GM12878 (cell line): ENCODE measurements around the gene SPCS2. TPM values are rescaled to one million over a fixed set of nuclear protein-coding genes. Genes with fewer than 3 reads are reported as not detected.

Experiments used
- ATAC-seq: fragments of 200-7000 bp; cut with Tn5 transposase; 3 replicates; pipeline ENCODE4 v1.9.1; 2020; ENCODE audit warnings: mild to moderate bottlenecking, moderate library complexity
- BruUV-seq: library from RNA; stranded (reverse); fragments of 400-500 nt; replicated peaks from 2 replicates; lab custom pipeline; 2021; lab: Mats Ljungman, UMichigan
- CTCF ChIA-PET: fragments of 300-600 bp; sonication (Branson Sonifier 250); formaldehyde crosslinking; extraction: SDS; loops from one replicate; lab custom pipeline; 2021; ENCODE audit warnings: inconsistent platforms; lab: Yijun Ruan, JAX
- POLR2A ChIA-PET: fragments of 350-600 bp; formaldehyde crosslinking; extraction: SDS; loops from one replicate; lab custom pipeline; 2021; ENCODE audit warnings: inconsistent platforms; lab: Charles Lee
- RAD21 ChIA-PET: fragments of 300-600 bp; sonication (Branson Sonifier 250); formaldehyde crosslinking; loops from one replicate; lab custom pipeline; 2023; ENCODE audit warnings: antibody characterized with exemption; ENCODE audit not compliant: unreplicated experiment; lab: Charles Lee
- SMC1A ChIA-PET: fragments of 300-600 bp; sonication (Branson Sonifier 250); formaldehyde crosslinking; loops from one replicate; lab custom pipeline; 2023; ENCODE audit not compliant: unreplicated experiment, uncharacterized antibody; lab: Charles Lee
- DNase-seq: peaks from one replicate; pipeline ENCODE4 v3.0.0-alpha.2; 2011; ENCODE audit warnings: low read depth, low spot score
- FAIRE-seq: peaks from 3 replicates; lab custom pipeline; 2011; peaks lifted over from hg19 to GRCh38; lab: Jason Lieb, UNC
- H2AFZ ChIP-seq: 2 replicates; pipeline ENCODE4 v1.6.0; 2011; ENCODE audit warnings: low read depth, low read length, control low read depth; ENCODE audit not compliant: control insufficient read depth
- H3K27ac ChIP-seq: 2 replicates; pipeline ENCODE4 v1.5.1; 2011; ENCODE audit warnings: control low read depth; ENCODE audit not compliant: control insufficient read depth, insufficient read depth
- H3K27me3 ChIP-seq, 2 experiments: replicated peaks in 1 of 2; 2 replicates each; pipeline versions ENCODE4 v1.6.0 to v1.6.1; 2011; ENCODE audit warnings: low read length in 1 of 2; ENCODE audit not compliant: control insufficient read depth in 2 of 2, insufficient read depth in 2 of 2
- H3K36me3 ChIP-seq, 2 experiments: 2 replicates each; pipeline ENCODE4 v1.5.1; 2011; ENCODE audit warnings: low read length in 1 of 2; ENCODE audit not compliant: control insufficient read depth in 2 of 2, insufficient read depth in 2 of 2
- H3K4me1 ChIP-seq: 2 replicates; pipeline ENCODE4 v1.6.1; 2011; ENCODE audit warnings: mild to moderate bottlenecking, low read length, moderate library complexity, mixed read lengths; ENCODE audit not compliant: control insufficient read depth, insufficient read depth
- H3K4me2 ChIP-seq: 2 replicates; pipeline ENCODE4 v1.6.0; 2011; ENCODE audit warnings: control low read depth; ENCODE audit not compliant: control insufficient read depth, insufficient read depth
- H3K4me3 ChIP-seq: fragments of 200-600 bp; sonication (generic); 2 replicates; pipeline ENCODE4 v1.5.1; 2016
- H3K79me2 ChIP-seq: 2 replicates; pipeline ENCODE4 v1.6.0; 2011; ENCODE audit warnings: low read length; ENCODE audit not compliant: control insufficient read depth, insufficient read depth
- H3K9ac ChIP-seq: 2 replicates; pipeline ENCODE4 v1.8.0; 2011; ENCODE audit warnings: low read length, control low read depth, mixed read lengths; ENCODE audit not compliant: control insufficient read depth, insufficient read depth
- H3K9me3 ChIP-seq: replicated peaks from 3 replicates; pipeline ENCODE4 v1.5.1; 2011; ENCODE audit warnings: mild to moderate bottlenecking, low read length; ENCODE audit not compliant: control insufficient read depth, insufficient read depth
- H4K20me1 ChIP-seq: 2 replicates; pipeline ENCODE4 v1.6.0; 2011; ENCODE audit not compliant: control insufficient read depth, insufficient read depth
- CREB1 ChIP-seq: IDR thresholded peaks from 2 replicates; pipeline ENCODE4 v1.6.1; 2012; ENCODE audit warnings: low read depth, mild to moderate bottlenecking, inconsistent platforms
- EGR1 ChIP-seq, 2 experiments: IDR thresholded peaks; 1 replicate in 1 of 2; 2 replicates in 1 of 2; pipeline ENCODE4 v1.6.1; 2011 to 2012; ENCODE audit warnings: low read depth in 2 of 2, low read length in 2 of 2, borderline replicate concordance in 1 of 2, mild to moderate bottlenecking in 1 of 2, moderate library complexity in 1 of 2
- RUNX3 ChIP-seq: IDR thresholded peaks from 2 replicates; pipeline ENCODE4 v1.6.1; 2012; ENCODE audit warnings: low read length, inconsistent platforms
- ZNF24 ChIP-seq: fragments of 450-650 bp; IDR thresholded peaks from 2 replicates; pipeline ENCODE4 v1.6.1; 2017; ENCODE audit warnings: antibody characterized with exemption, mild to moderate bottlenecking
- WGBS: methylation state at CpG from one replicate; pipeline ENCODE4 v1.1.6; 2016; ENCODE audit warnings: low lambda C conversion rate; ENCODE audit not compliant: insufficient replicate concordance, insufficient coverage; ENCODE audit errors: missing lambda C conversion rate; 5-methylcytosine and 5-hydroxymethylcytosine counted together
- in situ Hi-C: fragments of 300-500 bp; cut with MboI; formaldehyde crosslinking; loops from 9 replicates; pipeline ENCODE4 v1.14.3; 2018; ENCODE audit warnings: mixed read lengths
- intact Hi-C: fragments of 100-400 bp; cut with micrococcal nuclease; formaldehyde crosslinking; loops from one replicate; pipeline ENCODE4 v1.14.2; 2022; ENCODE audit not compliant: unreplicated experiment
- polyA plus RNA-seq, 11 experiments: library from polyadenylated mRNA; depleted of rRNA in 4 of 11; unstranded in 6 of 11; stranded (reverse) in 5 of 11; fragments of >200 nt; fragmentation: Nextera tagmentation in 4 of 11; fragmentation: Illumina TruSeq in 1 of 11; extraction: Ambion mirVana in 4 of 11; extraction: Trizol in 1 of 11; gene quantifications; 1 replicate in 1 of 11; 2 replicates in 10 of 11; pipeline versions ENCODE4 v1.2.1 to v1.2.3, GENCODE V29; 2011 to 2016; ENCODE audit warnings: inconsistent platforms in 2 of 11, missing spikeins in 2 of 11, low read depth in 1 of 11
- total RNA-seq, 4 experiments: library from RNA; depleted of rRNA in 3 of 4; stranded (reverse); fragments of >200 nt in 3 of 4; fragmentation: Illumina TruSeq in 1 of 4; extraction: Trizol in 1 of 4; gene quantifications; 2 replicates each; pipeline versions ENCODE4 v1.2.1 to v1.2.3, GENCODE V29; 2013 to 2021

The SPCS2 gene
- total and polyA plus RNA-seq, 10 of the 15 experiments (the other 5 are each of a cell fraction or from before 2014, with no cell fraction given) = 40.7 to 661 (median 192) TPM

DNA sequence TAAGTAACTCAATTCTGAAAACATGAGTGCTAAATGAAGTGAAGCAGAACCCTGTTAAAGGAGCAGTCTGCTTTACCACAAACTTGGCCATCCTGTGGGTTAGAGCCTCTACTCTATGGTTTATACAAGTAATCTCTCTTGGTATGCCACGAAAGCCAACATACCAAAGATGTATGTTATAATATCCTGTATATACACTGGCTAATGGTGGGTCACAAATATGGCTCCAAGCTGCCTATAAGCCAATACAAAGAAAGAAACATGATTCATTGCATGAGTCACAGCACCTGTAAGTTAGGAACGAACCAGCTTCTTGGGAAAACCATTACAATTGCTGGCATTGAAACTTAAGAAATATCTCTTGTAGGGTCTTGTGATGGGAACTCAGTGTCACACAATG, 16.3 kb upstream of the SPCS2 start:
- H3K4me3 ChIP-seq = no peak overlapping the region
- ChIA-PET POLR2A (no interaction called here), SMC1A (interaction anchor here (0.6 to 2.2 kb wide), 4 partner anchors 33 to 105 kb away, joined by 3 to 8 read pairs (median 4); no protein-coding TSS in a partner anchor), CTCF (interaction anchor here (1.0 to 8.4 kb wide), 10 partner anchors 60 to 338 kb away, joined by 3 to 77 read pairs (median 6); no protein-coding TSS in a partner anchor), RAD21 (interaction anchor here (1.4 kb wide), 2 partner anchors 10 to 81 kb away, joined by 3 read pairs; no protein-coding TSS in a partner anchor)
- BruUV-seq = no TSS peak
- no peak overlapping the region for H3K27ac ChIP-seq
- intact Hi-C loops = no loop called here
- 35% methylated on average over 2 of the region's 2 CpGs for whole genome bisulfite sequencing
- H4K20me1 ChIP-seq = no peaks in the 10 kb centered on the region
- TF ChIP-seq CREB1 (no peak), RUNX3 (0 out of 2 replicates have a peak, but pooled peaks have one; percentile 22)
- H3K27me3 ChIP-seq = no peaks in the 10 kb centered on the region
- no peaks in the 10 kb centered on the region for H3K9me3 ChIP-seq
- ATAC-seq (no peak), DNase-seq (no peak), FAIRE-seq (peak; percentile 18)
- H3K79me2 ChIP-seq = no peaks in the 10 kb centered on the region
- in situ Hi-C loops = loop anchor here (5.0 kb wide), 2 partner anchors 95 to 315 kb away; no protein-coding TSS in a partner anchor
- H3K36me3 ChIP-seq = peaks cover 2% of the 10 kb centered on the region in 2 experiments; a peak in 2 of 4 replicates
- no peak overlapping the region for H3K9ac ChIP-seq
- H3K4me2 ChIP-seq = no peak overlapping the region
- peaks cover 6% of the 10 kb centered on the region; the same call in 1 of the 2 replicates for H3K4me1 ChIP-seq
- H2AFZ ChIP-seq = no peak overlapping the region

DNA sequence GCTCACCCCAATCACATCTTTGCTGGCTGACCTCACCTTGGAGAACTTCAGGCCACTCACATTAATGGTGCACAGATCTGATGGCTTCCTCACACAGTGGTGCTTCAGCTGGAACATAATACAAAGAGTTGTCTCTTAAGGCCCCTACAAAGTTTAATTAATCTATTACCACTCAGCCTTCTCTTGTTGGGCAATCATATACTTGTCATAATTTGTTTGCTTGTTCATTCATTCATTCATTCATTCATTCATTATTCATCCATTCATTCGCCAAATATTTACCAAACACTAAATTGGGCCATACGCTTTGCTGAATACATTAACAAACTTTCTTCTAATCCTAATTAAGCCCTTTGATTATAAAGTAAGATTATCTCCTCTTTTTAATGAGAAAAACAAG, 15.3 kb upstream of the SPCS2 start:
- H4K20me1 ChIP-seq = no peaks in the 10 kb centered on the region
- H3K9me3 ChIP-seq = no peaks in the 10 kb centered on the region
- ChIA-PET RAD21 (no interaction called here), POLR2A (no interaction called here), CTCF (interaction anchor here (0.6 to 2.4 kb wide), 6 partner anchors 8 to 315 kb away, joined by 3 to 7 read pairs (median 4); no protein-coding TSS in a partner anchor), SMC1A (interaction anchor here (0.5 kb wide), 1 partner anchor 131 kb away, joined by 6 read pairs; no protein-coding TSS in a partner anchor)
- no peak overlapping the region for H2AFZ ChIP-seq
- in situ Hi-C loops = loop anchor here (5.0 kb wide), 2 partner anchors 94 to 314 kb away; no protein-coding TSS in a partner anchor
- DNase-seq = no peak
- BruUV-seq = no TSS peak
- H3K4me3 ChIP-seq = no peak overlapping the region
- H3K9ac ChIP-seq = no peak overlapping the region
- intact Hi-C loops = no loop called here
- no peak overlapping the region for H3K4me2 ChIP-seq
- no peak for ATAC-seq
- TF ChIP-seq EGR1 (IDR thresholded peaks at IDR 0.05; ENCODE audit: borderline replicate concordance in 1 of 2, low read depth in 2 of 2, low read length in 2 of 2) (no peak), ZNF24 (peak; percentile 90)
- no peaks in the 10 kb centered on the region for H3K27me3 ChIP-seq
- no peaks in the 10 kb centered on the region for H3K79me2 ChIP-seq
- WGBS = 97% methylated on average over 2 of the region's 2 CpGs
- no peak for FAIRE-seq
- no peak overlapping the region for H3K27ac ChIP-seq
- H3K36me3 ChIP-seq = peaks cover 2% of the 10 kb centered on the region in 2 experiments; a peak in 2 of 4 replicates
- peaks cover 10% of the 10 kb centered on the region for H3K4me1 ChIP-seq
